ENCODE measurements around the gene TRIO. TPM values are rescaled to one million over a fixed set of nuclear protein-coding genes. Genes with fewer than 3 reads are reported as not detected.

TRIO gene
- total RNA-seq, 1 donor from 2014 or later, result 148 TPM

DNA sequence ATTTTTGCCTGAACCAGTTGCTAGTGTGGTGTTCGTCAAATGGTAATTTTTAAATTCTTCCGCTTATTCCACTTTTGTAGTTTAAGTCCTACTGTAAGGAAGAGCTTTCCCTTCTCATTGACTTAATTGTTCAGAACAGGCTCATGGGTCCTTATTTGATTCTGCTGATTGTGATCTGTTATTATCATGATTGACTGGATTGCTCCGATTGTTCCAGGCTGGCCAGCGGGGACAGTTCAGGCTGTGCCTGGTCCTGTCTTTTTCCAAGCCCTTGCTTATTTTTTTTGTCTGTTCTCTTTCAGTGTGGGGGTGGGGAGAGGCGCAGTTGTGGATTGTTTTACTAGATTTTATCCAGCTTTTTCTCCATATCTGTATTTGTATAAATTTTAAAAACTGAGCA, 52.4 kb downstream of the TRIO start:
- TF ChIP-seq, protein P1, sequence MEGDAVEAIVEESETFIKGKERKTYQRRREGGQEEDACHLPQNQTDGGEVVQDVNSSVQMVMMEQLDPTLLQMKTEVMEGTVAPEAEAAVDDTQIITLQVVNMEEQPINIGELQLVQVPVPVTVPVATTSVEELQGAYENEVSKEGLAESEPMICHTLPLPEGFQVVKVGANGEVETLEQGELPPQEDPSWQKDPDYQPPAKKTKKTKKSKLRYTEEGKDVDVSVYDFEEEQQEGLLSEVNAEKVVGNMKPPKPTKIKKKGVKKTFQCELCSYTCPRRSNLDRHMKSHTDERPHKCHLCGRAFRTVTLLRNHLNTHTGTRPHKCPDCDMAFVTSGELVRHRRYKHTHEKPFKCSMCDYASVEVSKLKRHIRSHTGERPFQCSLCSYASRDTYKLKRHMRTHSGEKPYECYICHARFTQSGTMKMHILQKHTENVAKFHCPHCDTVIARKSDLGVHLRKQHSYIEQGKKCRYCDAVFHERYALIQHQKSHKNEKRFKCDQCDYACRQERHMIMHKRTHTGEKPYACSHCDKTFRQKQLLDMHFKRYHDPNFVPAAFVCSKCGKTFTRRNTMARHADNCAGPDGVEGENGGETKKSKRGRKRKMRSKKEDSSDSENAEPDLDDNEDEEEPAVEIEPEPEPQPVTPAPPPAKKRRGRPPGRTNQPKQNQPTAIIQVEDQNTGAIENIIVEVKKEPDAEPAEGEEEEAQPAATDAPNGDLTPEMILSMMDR (IDR thresholded peaks at IDR 0.05), result no peak
- no peaks in the 10 kb centered on the region for H3K36me3 ChIP-seq
- DNase-seq, result no peak
- no peak for ATAC-seq
- no peak overlapping the region for H3K27ac ChIP-seq
- H3K9me3 ChIP-seq, result no peaks in the 10 kb centered on the region
- no peak overlapping the region for H3K4me3 ChIP-seq
- intact Hi-C loops (cut with DNase I), result no loop called here
- H3K27me3 ChIP-seq (ENCODE audit: low read depth), result no peaks in the 10 kb centered on the region
- H3K4me1 ChIP-seq, result peaks cover 24% of the 10 kb centered on the region

DNA sequence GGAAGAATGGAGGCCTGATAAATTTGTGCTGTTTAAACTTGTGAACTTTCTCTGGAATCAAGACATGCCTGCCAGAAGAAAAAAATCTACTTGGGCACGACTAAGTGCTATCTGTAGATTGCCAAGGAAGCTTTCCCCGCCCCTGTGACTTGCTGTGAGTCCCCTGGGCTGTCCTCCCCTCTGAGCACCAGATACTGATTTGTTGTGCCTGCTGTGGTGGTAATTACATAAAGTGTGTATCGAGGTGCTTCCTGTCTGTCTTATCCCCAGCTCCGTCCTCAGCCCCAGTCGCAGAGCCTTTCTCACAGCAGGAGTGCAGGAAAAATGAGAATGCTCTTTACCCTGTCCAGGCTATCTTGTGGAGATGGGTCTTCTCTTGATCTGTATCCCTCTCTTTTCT, 53.9 kb downstream of the TRIO start:
- ATAC-seq, result no peak
- no peak overlapping the region for H3K4me3 ChIP-seq
- H3K27me3 ChIP-seq (ENCODE audit: low read depth), result no peaks in the 10 kb centered on the region
- intact Hi-C loops (cut with DNase I), result no loop called here
- H3K36me3 ChIP-seq, result no peaks in the 10 kb centered on the region
- no peak for DNase-seq
- peaks cover 21% of the 10 kb centered on the region for H3K4me1 ChIP-seq
- TF ChIP-seq, protein P1 (IDR thresholded peaks at IDR 0.05), result no peak
- no peaks in the 10 kb centered on the region for H3K9me3 ChIP-seq
- no peak overlapping the region for H3K27ac ChIP-seq

DNA sequence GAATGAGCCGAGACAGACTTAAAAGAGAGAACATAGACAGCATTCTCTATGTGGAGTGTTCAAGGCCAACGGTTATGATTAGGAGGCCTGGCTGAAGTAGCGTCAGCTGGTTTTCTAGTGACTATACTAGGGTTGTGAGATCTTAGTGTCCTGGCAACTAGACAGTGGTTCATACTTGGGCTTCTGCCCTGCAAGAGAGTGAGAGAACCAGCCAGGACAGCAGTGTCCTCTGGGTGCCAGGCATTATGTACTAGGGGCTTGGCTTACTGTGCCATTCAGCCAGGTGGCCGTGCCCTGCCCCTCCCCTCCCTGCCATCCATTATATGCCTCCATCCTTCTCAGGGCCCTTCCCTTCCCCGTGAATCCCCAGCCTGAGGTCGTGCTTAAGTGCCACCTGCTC, 56.8 kb downstream of the TRIO start:
- H3K27me3 ChIP-seq (ENCODE audit: low read depth), result no peaks in the 10 kb centered on the region
- no peak overlapping the region for H3K27ac ChIP-seq
- peaks cover 38% of the 10 kb centered on the region for H3K4me1 ChIP-seq
- TF ChIP-seq, protein P1 (IDR thresholded peaks at IDR 0.05), result no peak
- DNase-seq (no peak), ATAC-seq (no peak)
- H3K4me3 ChIP-seq, result no peak overlapping the region
- no peaks in the 10 kb centered on the region for H3K9me3 ChIP-seq
- no peaks in the 10 kb centered on the region for H3K36me3 ChIP-seq
- intact Hi-C loops (cut with DNase I), result no loop called here

- no peak for ATAC-seq
- H3K36me3 ChIP-seq, result no peaks in the 10 kb centered on the region
- TF ChIP-seq, protein P1 (IDR thresholded peaks at IDR 0.05), result no peak
- H3K4me3 ChIP-seq, result no peak overlapping the region
- DNase-seq, result no peak
- H3K4me1 ChIP-seq, result peaks cover 44% of the 10 kb centered on the region
- no peaks in the 10 kb centered on the region for H3K9me3 ChIP-seq
- H3K27me3 ChIP-seq (ENCODE audit: low read depth), result no peaks in the 10 kb centered on the region
- no peak overlapping the region for H3K27ac ChIP-seq
- intact Hi-C loops (cut with DNase I), result no loop called here
Measured at GRCh38 chr5:14200312-14200990, 57.3 kb downstream of the TRIO start.

GRCh38 chr5:14201325-14202045, 58.3 kb downstream of the TRIO start:
- no peak overlapping the region for H3K27ac ChIP-seq

More at GRCh38 chr5:14201325-14202045, 58.3 kb downstream of the TRIO start:
- H3K4me3 ChIP-seq, result no peak overlapping the region
- DNase-seq, result no peak
- H3K36me3 ChIP-seq, result no peaks in the 10 kb centered on the region
- TF ChIP-seq, protein P1 (IDR thresholded peaks at IDR 0.05), result no peak
- ATAC-seq, result no peak
- intact Hi-C loops (cut with DNase I), result no loop called here
- no peaks in the 10 kb centered on the region for H3K27me3 ChIP-seq (ENCODE audit: low read depth)
- H3K9me3 ChIP-seq, result no peaks in the 10 kb centered on the region
- peaks cover 46% of the 10 kb centered on the region for H3K4me1 ChIP-seq
